Calu3 (cell line): Measurements from ENCODE around the gene BDKRB2. TPM values are rescaled to one million over a fixed set of nuclear protein-coding genes. Genes with fewer than 3 reads are reported as not detected.

Source experiments
- BruUV-seq: library from RNA; stranded (reverse); fragments of 400-500 nt; replicated peaks from 2 replicates; lab custom pipeline; 2021; lab: Mats Ljungman, UMichigan
- CTCF ChIA-PET: fragments of 300-600 bp; sonication (Branson Sonifier 250); formaldehyde crosslinking; loops from one replicate; lab custom pipeline; 2022; ENCODE audit warnings: antibody characterized with exemption; lab: Charles Lee
- DNase-seq: peaks from one replicate; pipeline ENCODE4 v3.0.0; 2022
- H3K27ac Mint-ChIP-seq: one replicate; pipeline ENCODE4 v1.8.0; 2022; ENCODE audit warnings: mixed read lengths; ENCODE audit not compliant: unreplicated experiment
- H3K27me3 Mint-ChIP-seq: one replicate; pipeline ENCODE4 v1.8.0; 2022; ENCODE audit warnings: mixed read lengths; ENCODE audit not compliant: unreplicated experiment
- H3K36me3 Mint-ChIP-seq: one replicate; pipeline ENCODE4 v1.8.0; 2022; ENCODE audit warnings: mild to moderate bottlenecking, moderate library complexity, mixed read lengths; ENCODE audit not compliant: insufficient read depth, unreplicated experiment
- H3K4me1 Mint-ChIP-seq: one replicate; pipeline ENCODE4 v1.8.0; 2022; ENCODE audit warnings: mild to moderate bottlenecking, low read depth, mixed read lengths; ENCODE audit not compliant: unreplicated experiment
- H3K4me3 Mint-ChIP-seq: one replicate; pipeline ENCODE4 v1.8.0; 2022; ENCODE audit warnings: mild to moderate bottlenecking, low read depth, moderate library complexity, mixed read lengths; ENCODE audit not compliant: unreplicated experiment
- H3K9me3 Mint-ChIP-seq: one replicate; pipeline ENCODE4 v1.8.0; 2022; ENCODE audit warnings: low read depth, mixed read lengths; ENCODE audit not compliant: unreplicated experiment
- CTCF ChIP-seq: fragments of 200-600 bp; IDR thresholded peaks from one replicate; pipeline ENCODE4 v1.8.0; 2022; ENCODE audit warnings: antibody characterized with exemption; ENCODE audit not compliant: unreplicated experiment
- intact Hi-C: fragments of 100-400 bp; cut with micrococcal nuclease; formaldehyde crosslinking; loops from one replicate; pipeline ENCODE4 v1.10.0; 2022; ENCODE audit not compliant: unreplicated experiment
- total RNA-seq: library from RNA; stranded (reverse); gene quantifications from 2 replicates; pipeline ENCODE4 v1.2.3, GENCODE V29; 2022

Gene BDKRB2
- total RNA-seq, 1 experiment from 2014 or later, result 0.28 TPM

GRCh38 chr14:96281486-96281885 is 76.8 kb downstream of the BDKRB2 start:
- no peak overlapping the region for H3K27ac Mint-ChIP-seq
- no TSS peak for BruUV-seq

DNA sequence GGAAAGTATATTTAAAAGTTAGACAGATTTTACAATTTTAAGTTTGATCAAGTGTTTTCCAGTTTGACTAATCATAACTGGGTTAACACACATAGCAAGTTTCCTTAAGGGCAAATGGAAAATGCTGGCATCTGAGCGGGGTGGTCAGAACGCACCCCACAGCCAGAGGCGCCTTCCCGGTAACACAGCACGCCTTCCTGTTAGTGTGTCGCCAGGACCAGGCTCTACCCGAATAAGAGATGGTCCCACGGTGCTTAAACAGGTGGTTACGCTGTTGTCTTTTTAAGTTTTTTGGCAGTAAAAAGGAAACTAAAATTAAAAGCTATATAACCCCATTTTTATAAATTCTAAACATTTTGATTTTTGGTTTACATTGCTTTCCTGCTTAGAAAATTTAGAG is 79.4 kb downstream of the BDKRB2 start:
- Mint-ChIP-seq H3K9me3 (no peaks in the 10 kb centered on the region), H3K27ac (no peak overlapping the region), H3K4me1 (peaks cover 21% of the 10 kb centered on the region), H3K36me3 (no peaks in the 10 kb centered on the region), H3K4me3 (no peak overlapping the region), H3K27me3 (no peaks in the 10 kb centered on the region)
- DNase-seq, result no peak
- CTCF ChIA-PET, result no interaction called here
- no peak for TF ChIP-seq CTCF
- intact Hi-C loops, result no loop called here
- BruUV-seq, result no TSS peak

More at GRCh38 chr14:96281486-96281885, 76.8 kb downstream of the BDKRB2 start:
- H3K27me3 Mint-ChIP-seq, result no peaks in the 10 kb centered on the region
- intact Hi-C loops, result no loop called here
- peaks cover 21% of the 10 kb centered on the region for H3K4me1 Mint-ChIP-seq
- no peak for DNase-seq
- H3K36me3 Mint-ChIP-seq, result no peaks in the 10 kb centered on the region
- no peak for TF ChIP-seq CTCF
- no peak overlapping the region for H3K4me3 Mint-ChIP-seq
- H3K9me3 Mint-ChIP-seq, result no peaks in the 10 kb centered on the region
- CTCF ChIA-PET, result no interaction called here

DNA sequence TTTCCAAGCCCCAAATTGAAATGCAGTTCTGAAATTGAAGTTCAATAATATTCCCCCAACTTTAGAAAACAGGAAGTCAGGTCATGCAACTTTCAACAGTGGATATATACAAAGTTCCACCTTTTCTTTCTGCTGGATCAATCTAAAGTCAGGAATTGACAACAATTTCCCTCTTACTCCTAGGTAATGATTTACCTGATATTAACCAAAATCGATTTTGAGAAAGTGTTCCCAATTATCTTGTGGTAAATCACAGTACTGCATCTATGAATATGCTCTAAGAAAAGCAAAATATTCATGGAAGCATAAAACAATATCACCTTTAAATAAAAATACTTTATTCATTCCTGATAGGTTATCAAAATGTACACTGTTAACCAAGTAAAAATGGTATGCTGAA is 79.8 kb downstream of the BDKRB2 start:
- H3K36me3 Mint-ChIP-seq, result no peaks in the 10 kb centered on the region
- no peaks in the 10 kb centered on the region for H3K27me3 Mint-ChIP-seq
- CTCF ChIA-PET, result no interaction called here
- no peak overlapping the region for H3K4me3 Mint-ChIP-seq
- BruUV-seq, result no TSS peak
- H3K9me3 Mint-ChIP-seq, result no peaks in the 10 kb centered on the region
- TF ChIP-seq CTCF, result peak; percentile 28
- no peak for DNase-seq
- H3K27ac Mint-ChIP-seq, result no peak overlapping the region
- intact Hi-C loops, result no loop called here
- H3K4me1 Mint-ChIP-seq, result peaks cover 21% of the 10 kb centered on the region

DNA sequence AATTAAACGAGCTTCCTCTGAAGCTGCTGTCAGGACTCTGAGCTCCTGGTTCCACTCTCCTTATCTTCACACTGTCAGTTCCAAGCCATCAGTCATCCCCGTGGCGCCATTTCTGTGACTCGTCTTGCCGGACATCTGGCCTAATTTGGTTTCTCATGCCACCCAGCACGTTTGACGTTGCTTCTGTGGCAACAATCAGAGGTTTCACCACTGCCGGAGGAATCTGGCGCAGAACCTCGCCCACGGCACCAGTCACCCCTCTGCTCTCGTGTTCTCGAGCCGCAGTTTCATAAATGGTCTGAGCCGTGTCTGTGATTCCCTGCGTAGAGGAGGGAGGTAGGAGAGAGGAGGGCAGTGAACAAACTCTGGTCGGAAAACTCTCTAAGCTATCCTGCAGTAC is 81.0 kb downstream of the BDKRB2 start:
- peaks cover 21% of the 10 kb centered on the region for H3K4me1 Mint-ChIP-seq
- no peak for TF ChIP-seq CTCF

More for the DNA sequence above, 81.0 kb downstream of the BDKRB2 start:
- H3K9me3 Mint-ChIP-seq, result no peaks in the 10 kb centered on the region
- H3K27me3 Mint-ChIP-seq, result no peaks in the 10 kb centered on the region
- intact Hi-C loops, result no loop called here
- no TSS peak for BruUV-seq
- H3K4me3 Mint-ChIP-seq, result peak overlapping the region; percentile 37
- peak overlapping the region; percentile 56 for H3K27ac Mint-ChIP-seq
- H3K36me3 Mint-ChIP-seq, result no peaks in the 10 kb centered on the region
- DNase-seq, result no peak
- CTCF ChIA-PET, result interaction anchor here (1.6 kb wide), 1 partner anchor 185 kb away, joined by 4 read pairs; no protein-coding TSS in a partner anchor
